Calu3 (cell line): Measurements from ENCODE around the gene SH2B2. TPM values are rescaled to one million over a fixed set of nuclear protein-coding genes. Genes with fewer than 3 reads are reported as not detected.
"Not testable (repeated sequence)": the region's sequence is repeated elsewhere in the genome, so short reads cannot be mapped to it uniquely, and the experiment has no call there.

ENCODE experiments used
- BruUV-seq: library from RNA; stranded (reverse); fragments of 400-500 nt; replicated peaks from 2 replicates; lab custom pipeline; 2021; lab: Mats Ljungman, UMichigan
- CTCF ChIA-PET: fragments of 300-600 bp; sonication (Branson Sonifier 250); formaldehyde crosslinking; loops from one replicate; lab custom pipeline; 2022; ENCODE audit warnings: antibody characterized with exemption; lab: Charles Lee
- DNase-seq: peaks from one replicate; pipeline ENCODE4 v3.0.0; 2022
- H3K27ac Mint-ChIP-seq: one replicate; pipeline ENCODE4 v1.8.0; 2022; ENCODE audit warnings: mixed read lengths; ENCODE audit not compliant: unreplicated experiment
- H3K27me3 Mint-ChIP-seq: one replicate; pipeline ENCODE4 v1.8.0; 2022; ENCODE audit warnings: mixed read lengths; ENCODE audit not compliant: unreplicated experiment
- H3K36me3 Mint-ChIP-seq: one replicate; pipeline ENCODE4 v1.8.0; 2022; ENCODE audit warnings: mild to moderate bottlenecking, moderate library complexity, mixed read lengths; ENCODE audit not compliant: insufficient read depth, unreplicated experiment
- H3K4me1 Mint-ChIP-seq: one replicate; pipeline ENCODE4 v1.8.0; 2022; ENCODE audit warnings: mild to moderate bottlenecking, low read depth, mixed read lengths; ENCODE audit not compliant: unreplicated experiment
- H3K4me3 Mint-ChIP-seq: one replicate; pipeline ENCODE4 v1.8.0; 2022; ENCODE audit warnings: mild to moderate bottlenecking, low read depth, moderate library complexity, mixed read lengths; ENCODE audit not compliant: unreplicated experiment
- H3K9me3 Mint-ChIP-seq: one replicate; pipeline ENCODE4 v1.8.0; 2022; ENCODE audit warnings: low read depth, mixed read lengths; ENCODE audit not compliant: unreplicated experiment
- intact Hi-C: fragments of 100-400 bp; cut with micrococcal nuclease; formaldehyde crosslinking; loops from one replicate; pipeline ENCODE4 v1.10.0; 2022; ENCODE audit not compliant: unreplicated experiment
- microRNA-seq: library from miRNA; unstranded; fragments of <30 nt; microRNA quantifications from one replicate; pipeline ENCODE4 v1.2.0, GENCODE V29; 2022
- total RNA-seq: library from RNA; stranded (reverse); gene quantifications from 2 replicates; pipeline ENCODE4 v1.2.3, GENCODE V29; 2022

SH2B2 gene
- total RNA-seq, 1 experiment from 2014 or later: 2.7 TPM

DNA sequence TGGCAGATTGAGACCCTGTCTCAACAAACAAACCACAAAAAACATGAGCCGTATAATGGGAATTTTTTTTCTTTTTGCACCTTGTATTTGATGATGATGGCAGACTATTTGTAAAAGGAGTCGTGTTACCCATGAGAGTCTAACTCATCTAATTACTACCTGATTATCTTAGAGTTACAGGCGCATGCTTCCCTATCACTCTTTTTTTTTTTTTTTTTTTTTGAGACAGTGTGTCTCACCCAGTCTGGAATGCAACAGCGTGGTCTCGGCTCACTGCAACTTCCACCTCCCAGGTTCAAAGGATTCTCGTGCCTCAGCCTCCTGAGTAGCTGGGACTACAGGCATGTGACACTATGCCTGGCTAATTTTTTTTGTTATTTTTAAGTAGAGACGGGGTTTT is 78.7 kb downstream of the SH2B2 start:
- intact Hi-C loops, H3K27ac Mint-ChIP-seq, H3K9me3 Mint-ChIP-seq, DNase-seq, H3K4me1 Mint-ChIP-seq, CTCF ChIA-PET, BruUV-seq, H3K27me3 Mint-ChIP-seq: not testable (repeated sequence)
- H3K4me3 Mint-ChIP-seq: peak overlapping the region; percentile 26
- H3K36me3 Mint-ChIP-seq: peaks cover 23% of the 10 kb centered on the region

GRCh38 chr7:102370038-102370437 is 83.4 kb downstream of the SH2B2 start:
- H3K4me3 Mint-ChIP-seq, H3K9me3 Mint-ChIP-seq, BruUV-seq, DNase-seq, intact Hi-C loops, H3K4me1 Mint-ChIP-seq, H3K27ac Mint-ChIP-seq, CTCF ChIA-PET, H3K27me3 Mint-ChIP-seq: not testable (repeated sequence)
- peaks cover 11% of the 10 kb centered on the region for H3K36me3 Mint-ChIP-seq

Small RNA genes lying within 50 kb of the gene (microRNA-seq; reads per million reads assigned to microRNA genes)
- gene MIR4285: not detected

Other genes starting within 250 kb of the SH2B2 start
- not detected in 2 replicates for gene SPDYE6, start 69.6 kb downstream of the SH2B2 start, total RNA-seq
- gene PRKRIP1, start 109.5 kb downstream of the SH2B2 start, total RNA-seq: 19.4 and 20.2 TPM in 2 replicates
- 11.3 and 11.4 TPM in 2 replicates for gene ORAI2, start 146.7 kb downstream of the SH2B2 start, total RNA-seq
- 5.4 and 6.5 TPM in 2 replicates for gene ALKBH4, start 178.0 kb downstream of the SH2B2 start, total RNA-seq
- 17.6 and 18.0 TPM in 2 replicates for gene LRWD1, start 178.1 kb downstream of the SH2B2 start, total RNA-seq
- 29.4 and 30.6 TPM in 2 replicates for gene POLR2J, start 192.1 kb downstream of the SH2B2 start, total RNA-seq
- 0.69 and 0.76 TPM in 2 replicates for gene RASA4B, start 230.9 kb downstream of the SH2B2 start, total RNA-seq